Hematopoietic multipotent progenitor cell (in vitro differentiated cells): ENCODE results near the gene RPL41. TPM values are rescaled to one million over a fixed set of nuclear protein-coding genes. Genes with fewer than 3 reads are reported as not detected.

Source experiments
- DNase-seq, 3 donors: peaks; one replicate each; pipeline ENCODE4 v3.0.0-alpha.2; 2011 to 2015; ENCODE audit warnings: low read depth in 2 of 3, low spot score in 2 of 3
- total RNA-seq: library from RNA; depleted of rRNA; stranded (reverse); fragments of >200 nt; gene quantifications from one replicate; pipeline ENCODE4 v1.2.3, GENCODE V29; 2012

Gene RPL41
- total RNA-seq, 1 donor, result 3,883 TPM

DNA sequence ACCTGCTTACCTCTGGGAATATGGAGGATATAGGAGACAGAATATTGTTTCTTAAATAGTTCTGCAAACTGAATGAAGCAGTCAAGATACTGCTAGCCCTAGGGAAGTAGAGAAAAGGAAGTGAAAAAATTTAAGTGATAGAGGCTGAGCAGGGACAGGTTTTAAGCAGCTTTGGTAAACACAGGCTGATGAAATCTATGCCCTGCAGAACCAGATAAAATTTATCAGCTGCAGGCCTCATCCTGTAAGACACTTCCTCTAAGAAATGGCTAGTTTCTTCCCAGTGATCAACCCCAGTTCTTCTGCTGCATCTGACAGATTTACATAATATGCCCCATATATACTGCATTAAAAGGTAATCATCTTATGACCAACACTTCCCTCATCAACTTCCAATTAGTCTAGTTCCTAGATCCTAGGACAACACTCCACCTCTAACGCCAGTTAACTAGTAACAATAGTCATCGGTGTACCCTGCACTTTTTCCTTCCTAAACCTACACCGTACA, 10.4 kb downstream of the RPL41 start:
- peak in 2 of 3 donors; percentile 66 to 78 for DNase-seq

DNA sequence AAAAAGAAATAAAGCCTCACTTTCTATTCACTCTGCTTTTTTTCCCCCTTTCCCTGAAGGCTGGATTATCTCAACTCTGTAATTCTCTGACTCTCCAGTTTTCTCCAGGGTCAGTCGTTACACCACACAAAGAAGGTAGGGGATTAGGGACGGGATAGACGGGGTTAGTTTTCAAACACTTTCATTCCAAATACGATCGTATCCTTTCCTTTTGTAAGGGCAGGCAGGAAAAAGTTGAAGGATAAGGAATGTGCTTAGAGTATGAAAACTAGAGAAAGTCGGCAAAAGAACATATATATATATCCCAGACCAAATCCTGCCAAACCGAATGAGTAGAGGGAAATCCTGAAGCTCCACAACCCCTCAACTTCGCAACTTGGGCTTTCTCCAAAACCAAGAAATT, 11.1 kb downstream of the RPL41 start:
- DNase-seq, result no peak

DNA sequence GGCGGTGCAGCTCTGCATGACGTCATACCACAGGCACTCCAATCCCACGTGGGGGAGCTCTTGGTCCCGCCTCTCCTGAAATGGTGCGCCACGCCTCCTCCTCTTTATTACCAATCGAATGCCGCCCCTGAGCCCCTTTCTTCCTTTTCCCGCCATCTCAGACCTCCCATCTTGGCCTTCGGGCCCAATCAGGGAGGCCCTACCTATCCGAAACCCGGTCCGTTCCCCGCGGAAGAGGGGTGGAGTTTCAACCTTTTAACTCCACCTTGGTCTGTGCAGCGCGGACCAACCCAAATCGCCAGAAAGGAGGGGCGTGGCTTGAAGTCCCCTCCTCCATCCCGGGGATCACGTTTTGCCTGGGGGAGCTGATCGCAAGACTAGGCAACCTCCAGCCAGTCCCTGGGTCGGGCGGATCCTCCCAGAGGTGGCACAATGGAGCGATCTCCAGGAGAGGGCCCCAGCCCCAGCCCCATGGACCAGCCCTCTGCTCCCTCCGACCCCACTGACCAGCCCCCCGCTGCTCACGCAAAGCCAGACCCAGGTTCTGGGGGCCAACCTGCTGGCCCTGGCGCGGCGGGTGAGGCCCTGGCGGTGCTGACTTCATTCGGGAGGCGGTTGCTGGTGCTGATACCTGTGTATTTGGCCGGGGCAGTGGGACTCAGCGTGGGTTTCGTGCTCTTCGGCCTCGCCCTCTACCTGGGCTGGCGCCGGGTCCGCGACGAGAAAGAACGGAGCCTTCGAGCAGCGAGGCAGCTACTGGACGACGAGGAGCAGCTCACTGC, 11.6 kb downstream of the RPL41 start, which contains the start of gene ESYT1:
Gene ESYT1 (plus strand): TSS at position 380 of the 782 bp plus-strand sequence. CDS start 53 bp downstream, at position 433.
- peak; percentile 92 to 100 (median 100) for DNase-seq

DNA sequence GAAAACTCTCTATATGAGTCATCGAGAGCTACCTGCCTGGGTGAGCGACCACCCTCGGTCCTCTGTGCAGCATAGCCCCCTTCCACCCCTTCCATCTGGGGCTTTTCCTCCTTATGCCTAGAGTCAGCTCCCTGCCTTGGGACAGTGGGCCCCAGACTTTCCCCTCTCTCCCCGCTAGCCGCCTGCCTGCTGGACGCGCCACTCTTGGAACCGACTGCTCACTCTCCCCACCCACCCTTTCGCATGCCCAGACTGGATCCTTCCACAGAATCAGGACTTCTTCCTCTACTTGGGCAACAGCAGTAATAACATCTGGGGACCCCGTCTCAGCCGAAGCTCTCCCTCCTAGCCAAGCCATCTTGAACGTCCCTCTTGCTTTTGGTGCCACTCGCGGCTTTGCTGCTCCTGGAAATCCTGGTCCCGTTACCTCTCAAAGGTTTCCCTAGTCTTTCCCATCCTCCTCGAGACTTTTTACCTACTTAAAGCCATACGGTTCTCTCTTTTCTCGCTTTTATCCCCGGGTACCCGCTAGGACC, 12.3 kb downstream of the RPL41 start:
- no peak for DNase-seq

DNA sequence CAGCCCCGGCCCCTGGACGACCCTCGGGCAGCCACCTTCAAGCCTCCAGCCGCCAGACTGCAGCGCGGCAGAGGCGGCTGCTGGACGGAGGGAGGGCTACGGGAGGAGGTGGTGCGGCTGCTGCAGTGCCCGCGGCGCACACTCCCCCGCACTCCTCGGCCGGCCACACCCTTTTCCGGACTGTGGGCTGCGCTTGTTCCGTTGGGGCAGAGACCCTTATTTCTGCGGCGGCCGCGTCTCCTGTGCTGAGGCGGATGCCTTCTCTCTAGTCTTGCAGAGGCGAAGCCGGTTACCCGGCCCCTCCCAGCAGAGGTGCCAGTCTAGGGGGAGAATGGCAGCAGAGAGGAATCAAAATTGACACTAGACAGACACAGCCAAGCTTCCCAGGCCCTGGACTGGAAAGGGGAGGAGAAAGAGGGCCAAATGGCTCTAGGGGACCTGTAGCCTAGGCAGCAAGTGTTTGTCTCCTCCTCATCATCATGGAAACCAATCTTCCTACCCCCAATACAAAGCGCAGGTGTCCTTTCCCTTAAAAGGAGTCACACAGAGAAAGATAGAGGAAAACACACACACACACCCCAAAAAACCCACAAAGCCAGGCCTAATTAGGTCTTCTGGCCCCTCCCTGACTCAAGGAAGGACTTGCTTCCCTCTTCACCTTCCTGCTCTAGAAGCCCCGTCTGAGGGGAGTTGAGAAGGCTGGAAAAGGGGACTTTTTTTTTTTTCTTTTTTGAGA, 12.9 kb downstream of the RPL41 start:
- peak in 2 of 3 donors; percentile 81 to 85 for DNase-seq

DNA sequence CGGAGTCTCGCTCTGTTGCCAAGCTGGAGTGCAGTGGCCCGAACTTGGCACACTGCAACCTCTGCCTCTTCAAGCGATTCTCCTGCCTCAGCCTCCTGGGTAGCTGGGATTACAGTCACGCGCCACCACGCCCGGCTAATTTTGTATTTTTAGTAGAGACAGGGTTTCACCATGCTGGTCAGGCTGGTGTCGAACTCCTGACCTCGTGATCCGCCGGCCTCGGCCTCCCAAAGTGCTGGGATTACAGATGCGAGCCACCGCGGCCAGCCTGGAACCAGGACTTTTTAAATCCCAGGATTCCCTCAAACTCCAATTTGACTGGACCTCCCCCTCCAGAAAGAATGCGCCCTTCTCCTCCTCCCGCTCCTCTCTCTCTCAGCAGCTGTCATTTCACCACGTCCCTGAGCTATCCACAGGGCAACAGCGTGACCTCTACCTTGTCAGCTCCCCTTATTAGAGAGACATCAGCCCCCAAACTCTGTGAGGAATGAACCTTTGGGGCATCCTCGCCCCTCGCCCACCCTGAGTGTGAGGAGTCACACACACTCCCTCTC, 13.6 kb downstream of the RPL41 start:
- DNase-seq, result no peak

DNA sequence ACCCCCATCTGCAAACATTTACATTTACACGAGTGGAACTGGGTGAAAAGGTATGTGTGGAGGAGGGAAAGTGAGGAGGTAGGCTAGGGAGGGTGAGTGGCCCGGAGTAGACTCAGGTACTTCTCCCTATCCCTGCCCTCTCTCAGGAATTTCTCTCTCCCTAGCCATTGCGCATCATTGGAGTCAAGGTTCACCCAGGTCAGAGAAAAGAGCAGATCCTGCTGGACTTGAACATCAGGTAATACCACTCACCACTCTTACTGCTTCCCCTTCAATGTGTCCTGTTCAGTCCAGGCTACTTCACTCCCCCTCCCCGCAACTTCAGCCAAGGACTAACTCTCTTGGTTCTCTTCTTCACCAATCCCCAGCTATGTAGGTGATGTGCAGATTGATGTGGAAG, 14.4 kb downstream of the RPL41 start:
- no peak for DNase-seq

DNA sequence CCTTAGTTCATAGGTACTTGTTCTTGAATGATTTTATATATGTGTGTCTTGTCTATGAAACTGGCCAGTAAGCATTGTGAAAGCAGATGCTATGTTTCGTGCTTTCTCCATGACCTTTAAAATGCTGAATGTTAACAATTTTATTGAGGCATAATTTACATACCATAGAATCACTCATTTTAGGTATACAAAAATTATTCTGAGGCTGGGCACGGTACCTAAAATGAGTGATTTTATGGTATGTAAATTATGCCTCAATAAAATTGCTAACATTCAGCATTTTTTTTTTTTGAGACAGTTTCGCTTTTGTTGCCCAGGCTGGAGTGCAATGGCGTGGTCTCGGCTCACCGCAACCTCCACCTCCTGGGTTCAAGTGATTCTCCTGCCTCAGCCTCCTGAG, 18.5 kb downstream of the RPL41 start:
- DNase-seq, result no peak

DNA sequence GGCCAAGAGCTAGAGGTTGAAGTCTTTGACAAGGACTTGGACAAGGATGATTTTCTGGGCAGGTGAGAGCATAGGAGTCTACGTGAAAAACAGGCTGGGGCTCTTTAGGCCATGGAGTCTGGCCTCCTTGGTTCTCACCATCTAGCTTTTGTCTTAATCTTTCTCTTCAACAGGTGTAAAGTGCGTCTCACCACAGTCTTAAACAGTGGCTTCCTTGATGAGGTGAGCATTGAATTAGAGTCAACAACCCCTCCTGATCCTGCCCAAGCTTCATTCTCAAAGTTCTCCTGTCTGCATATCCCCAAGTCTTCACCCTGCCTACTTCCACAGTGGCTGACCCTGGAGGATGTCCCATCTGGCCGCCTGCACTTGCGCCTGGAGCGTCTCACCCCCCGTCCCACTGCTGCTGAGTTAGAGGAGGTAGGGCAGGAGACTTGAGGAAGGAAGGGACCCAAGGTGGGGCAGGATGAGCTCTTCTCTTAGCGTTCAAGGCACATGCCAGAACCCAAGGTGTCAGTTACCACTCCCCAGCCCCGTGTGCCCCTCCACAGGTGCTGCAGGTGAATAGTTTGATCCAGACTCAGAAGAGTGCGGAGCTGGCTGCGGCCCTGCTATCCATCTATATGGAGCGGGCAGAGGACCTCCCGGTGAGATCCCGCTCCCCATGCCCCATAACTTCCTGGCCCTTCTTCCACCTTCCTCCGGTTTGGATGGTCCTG, 21.6 kb downstream of the RPL41 start:
- no peak for DNase-seq

DNA sequence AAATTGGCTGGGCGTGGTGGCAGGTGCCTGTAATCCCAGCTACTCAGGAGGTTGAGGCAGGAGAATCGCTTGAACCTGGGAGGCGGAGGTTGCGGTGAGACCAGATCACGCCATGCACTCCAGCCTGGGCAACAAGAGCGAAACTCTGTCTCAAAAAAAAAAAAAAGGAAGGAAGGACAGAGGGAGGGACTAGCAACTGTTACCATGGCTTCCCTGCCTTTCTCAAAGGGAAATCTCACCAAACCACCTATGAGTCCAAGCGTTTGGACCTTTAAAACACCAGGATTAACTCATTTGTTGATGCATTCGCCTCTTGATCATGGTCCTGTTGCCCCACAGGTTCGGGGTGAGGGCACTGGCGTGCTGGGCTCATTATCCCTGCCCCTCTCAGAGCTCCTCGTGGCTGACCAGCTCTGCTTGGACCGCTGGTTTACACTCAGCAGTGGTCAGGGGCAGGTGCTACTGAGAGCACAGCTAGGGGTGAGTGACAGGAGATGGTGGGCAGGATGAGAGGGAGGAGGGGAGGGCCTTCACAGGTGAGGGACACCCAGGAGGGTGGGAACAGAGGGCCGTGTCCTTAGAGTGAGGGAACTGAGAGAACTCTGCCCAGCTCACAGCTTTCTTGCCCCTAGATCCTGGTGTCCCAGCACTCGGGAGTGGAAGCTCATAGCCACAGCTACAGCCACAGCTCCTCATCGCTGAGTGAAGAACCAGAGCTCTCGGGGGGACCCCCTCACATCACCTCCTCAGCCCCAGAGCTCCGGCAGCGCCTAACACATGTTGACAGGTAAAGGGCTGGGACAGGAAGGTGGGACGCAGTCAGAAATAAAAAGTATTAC, 25.7 kb downstream of the RPL41 start:
- DNase-seq, result peak in 1 of 3 donors; percentile 45

DNA sequence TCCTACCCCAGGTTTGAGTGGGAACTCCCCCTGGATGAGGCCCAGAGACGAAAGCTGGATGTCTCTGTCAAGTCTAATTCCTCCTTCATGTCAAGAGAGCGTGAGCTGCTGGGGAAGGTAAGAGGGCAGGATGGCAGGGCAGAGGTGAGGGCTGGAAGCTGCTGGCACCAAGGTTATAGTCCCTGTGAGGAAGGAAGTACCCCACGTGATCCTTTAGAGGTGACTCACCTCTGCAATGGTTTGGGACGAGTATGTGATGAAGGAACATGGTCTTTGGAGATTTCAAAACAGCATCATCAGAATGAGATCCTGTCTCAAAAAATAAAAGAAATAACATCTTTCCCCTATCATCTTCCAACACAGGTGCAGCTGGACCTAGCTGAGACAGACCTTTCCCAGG, 26.8 kb downstream of the RPL41 start:
- no peak for DNase-seq

DNA sequence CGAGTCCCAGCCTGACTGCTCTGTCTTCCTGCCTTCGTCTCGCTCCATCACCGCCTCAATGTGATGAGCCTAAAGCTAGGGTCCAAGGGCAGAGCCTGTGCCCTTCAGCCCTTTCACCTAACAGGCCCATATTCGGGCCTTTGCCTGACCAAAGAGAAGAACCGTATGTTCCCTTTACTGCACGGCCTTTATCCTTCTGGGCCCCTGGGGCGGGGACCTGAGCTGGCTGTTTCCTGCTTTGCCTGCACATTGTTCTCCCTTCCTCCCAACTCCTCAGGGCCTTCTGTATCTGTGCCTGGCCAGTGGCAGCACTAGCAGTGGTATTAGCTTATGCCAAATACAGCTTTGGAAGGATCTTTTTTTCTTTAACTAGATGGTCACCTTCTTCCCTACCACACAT, 27.4 kb downstream of the RPL41 start:
- no peak for DNase-seq

DNA sequence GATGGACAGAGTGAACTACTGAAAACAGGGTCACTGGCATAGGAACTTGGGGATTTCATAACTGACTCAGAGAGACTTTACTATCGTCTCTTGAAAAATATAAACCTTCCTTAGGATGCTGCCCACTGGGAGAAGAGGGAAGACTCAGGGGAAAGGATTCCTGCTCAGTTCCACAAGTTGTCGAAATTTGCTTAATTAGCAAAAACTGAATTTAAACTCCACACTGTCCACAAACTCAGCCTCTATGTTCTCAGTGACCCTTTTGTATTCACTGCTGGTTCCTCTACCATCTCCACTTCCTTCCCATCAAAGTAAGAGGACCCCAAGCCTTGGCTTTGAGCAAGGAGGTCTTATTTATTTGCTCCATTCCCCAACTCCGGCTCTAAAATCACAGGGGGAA, 28.8 kb downstream of the RPL41 start:
- DNase-seq, result no peak

DNA sequence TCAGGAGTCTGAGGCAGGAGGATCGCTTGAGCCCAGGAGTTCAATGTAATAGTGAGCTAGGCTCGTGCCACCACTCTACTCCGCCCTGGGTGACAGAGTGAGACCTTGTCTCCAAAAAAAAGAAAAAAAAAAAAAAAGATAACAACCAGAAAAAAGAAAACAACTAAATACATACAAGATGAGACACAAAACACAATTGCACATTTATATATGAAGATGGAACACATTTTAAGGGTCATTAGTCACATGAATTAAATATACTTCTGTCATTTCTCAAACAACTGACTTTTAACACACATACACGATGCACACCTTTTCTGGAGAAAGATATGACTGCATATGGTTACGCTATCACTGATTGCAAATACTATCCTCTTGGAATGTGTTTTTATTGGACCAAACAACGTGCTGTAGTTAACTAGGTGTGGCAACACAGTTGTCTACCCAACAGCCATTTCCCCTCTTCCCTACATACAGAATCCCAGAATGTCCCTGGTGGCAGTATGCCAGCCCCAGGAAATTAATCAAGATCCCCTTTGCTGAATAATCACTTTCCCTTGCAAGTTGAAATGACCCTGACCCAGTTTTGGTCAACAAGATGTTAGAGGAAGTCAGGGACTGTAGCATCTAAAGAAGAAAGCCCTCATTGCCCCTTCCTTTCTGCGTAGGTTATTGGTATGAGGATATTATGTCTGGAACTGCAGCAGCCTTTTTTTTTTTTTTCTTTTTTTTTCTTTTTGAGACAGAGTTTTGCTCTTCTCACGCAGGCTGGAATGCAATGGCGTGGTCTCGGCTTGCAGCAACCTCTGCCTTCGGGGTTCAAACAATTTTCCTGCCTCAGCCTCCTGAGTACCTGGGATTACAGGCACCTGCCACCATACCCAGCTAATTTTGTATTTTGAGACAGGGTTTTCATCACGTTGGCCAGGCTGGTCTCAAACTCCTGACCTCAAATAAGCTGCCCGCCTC, 30.3 kb downstream of the RPL41 start:
- no peak for DNase-seq

DNA sequence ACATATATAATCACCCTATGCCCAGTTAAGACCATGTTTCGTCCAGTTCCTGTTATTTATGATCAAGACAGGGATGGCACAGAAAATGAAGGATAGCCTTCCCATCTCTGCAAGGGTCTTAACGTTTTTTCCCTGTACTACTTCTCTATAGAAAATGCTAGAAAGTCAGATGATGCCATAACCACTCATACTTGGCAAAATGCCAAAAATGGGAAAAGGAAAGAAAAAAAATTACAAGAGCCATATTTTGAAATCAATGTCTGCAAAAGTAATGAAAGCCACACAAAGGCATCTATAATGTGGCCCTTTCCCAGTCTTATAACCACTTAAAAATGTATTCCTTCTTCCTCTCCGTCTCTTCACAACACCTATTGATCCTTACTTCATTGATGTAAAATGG, 34.1 kb downstream of the RPL41 start:
- DNase-seq, result peak in 2 of 3 donors; percentile 43 to 66

DNA sequence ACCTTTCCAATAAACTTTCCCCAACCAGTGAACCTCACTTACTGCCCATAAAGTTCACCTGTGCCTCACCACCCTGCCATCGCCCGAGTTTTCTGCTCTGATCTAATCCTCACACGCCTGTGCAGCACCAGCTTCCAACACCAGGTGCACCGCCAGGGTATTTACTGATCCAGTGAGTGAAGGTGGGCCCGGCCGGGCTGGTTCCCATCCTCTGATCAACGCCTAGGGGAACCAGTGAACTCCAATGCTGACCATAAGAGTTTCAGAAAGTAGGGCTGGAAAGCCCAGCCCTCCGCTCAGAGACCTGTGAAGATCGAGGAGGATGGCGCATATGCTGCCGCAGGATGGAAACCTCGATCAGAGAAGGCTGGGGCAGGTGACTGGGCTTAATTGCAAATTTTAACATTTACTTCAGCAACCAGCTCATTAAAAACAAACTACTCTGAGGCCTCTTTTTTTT, 35.3 kb downstream of the RPL41 start:
- DNase-seq, result peak in 2 of 3 donors; percentile 51 to 60

DNA sequence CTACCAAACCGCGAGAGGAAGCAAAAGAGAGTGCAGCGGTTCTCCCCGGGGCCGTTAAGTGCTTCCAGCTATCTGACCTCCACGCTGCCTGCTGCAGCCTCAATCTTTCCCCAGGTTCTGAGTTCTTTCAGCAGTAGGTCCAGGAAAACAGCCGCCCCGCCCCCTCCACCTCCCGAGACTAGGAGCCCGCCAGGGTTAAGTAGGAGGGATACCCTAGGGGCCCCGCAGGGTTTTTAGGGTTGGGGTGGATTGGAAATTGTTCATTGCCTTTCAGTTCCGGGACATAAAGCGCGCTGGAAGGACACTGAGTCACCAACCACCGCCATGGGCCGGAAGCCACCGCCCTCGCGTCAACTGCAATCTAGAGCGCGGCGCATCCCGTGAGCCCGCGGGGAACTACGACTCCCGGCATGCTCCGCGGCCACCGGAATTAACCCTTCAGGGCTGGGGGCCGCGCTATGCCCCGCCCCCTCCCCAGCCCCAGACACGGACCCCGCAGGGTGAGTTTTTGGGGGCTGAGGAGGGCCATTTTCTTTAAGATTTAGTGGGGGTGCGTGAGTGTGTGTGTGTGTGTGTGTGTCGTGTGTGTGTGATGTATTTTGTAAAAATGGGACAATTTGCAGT, 35.8 kb downstream of the RPL41 start, which contains the start of gene MYL6B:
Gene MYL6B (plus strand): TSS at position 456 of the 624 bp plus-strand sequence. CDS start 1,332 bp downstream, outside the sequence.
- peak in 2 of 3 donors; percentile 93 for DNase-seq
